ENCODE data around the gene PTGIR. TPM values are rescaled to one million over a fixed set of nuclear protein-coding genes. Genes with fewer than 3 reads are reported as not detected.

Gene PTGIR
- total RNA-seq, 4 donors from 2014 or later = 0.57 to 3.0 (median 1.1) TPM; not detected in 1

GRCh38 chr19:46573679-46574498, 51.0 kb downstream of the PTGIR start:
- Histone ChIP-seq H3K36me3 (no peaks in the 10 kb centered on the region), H3K27ac (no peak overlapping the region), H3K27me3 (no peaks in the 10 kb centered on the region), H3K4me3 (no peak overlapping the region), H3K4me1 (no peaks in the 10 kb centered on the region), H3K9me3 (no peaks in the 10 kb centered on the region)
- DNase-seq = no peak
- intact Hi-C loops (cut with DNase I) = no loop called here
- 69 to 74% methylated on average over 5 to 7 of the region's 8 CpGs for WGBS, 2 donors
- TF ChIP-seq CTCF (IDR thresholded peaks at IDR 0.05) = no peak
- no peak for TF ChIP-seq POLR2A (IDR thresholded peaks at IDR 0.05)

GRCh38 chr19:46571495-46571894, 53.4 kb downstream of the PTGIR start:
- Histone ChIP-seq H3K27ac (no peak overlapping the region), H3K4me1 (no peaks in the 10 kb centered on the region), H3K4me3 (no peak overlapping the region), H3K27me3 (no peaks in the 10 kb centered on the region), H3K9me3 (no peaks in the 10 kb centered on the region), H3K36me3 (no peaks in the 10 kb centered on the region)
- no peak for TF ChIP-seq CTCF (IDR thresholded peaks at IDR 0.05)
- TF ChIP-seq POLR2A (IDR thresholded peaks at IDR 0.05) = no peak
- 59 to 69% methylated on average over 5 of the region's 5 CpGs for WGBS, 2 donors
- no peak for DNase-seq
- intact Hi-C loops (cut with DNase I) = no loop called here

Other genes starting within 250 kb of the PTGIR start
- 1 to 10 TPM in 1 of 4 donors, under 1 TPM in 3; 0.53 to 1.7 (median 0.62) TPM for gene CCDC8, start 211.5 kb downstream of the PTGIR start, total RNA-seq
- not detected for gene PNMA8C, start 196.2 kb downstream of the PTGIR start, total RNA-seq
- under 1 TPM in 1 of 4 donors, not detected in 3; 0.38 TPM for gene PNMA8A, start 153.5 kb downstream of the PTGIR start, total RNA-seq
- gene PNMA8B, start 129.2 kb downstream of the PTGIR start, total RNA-seq = 1 to 10 TPM in 1 of 4 donors, under 1 TPM in 3; 0.13 to 1.1 (median 0.79) TPM
- 100 to 1,000 TPM in 1 of 4 donors, 10 to 100 TPM in 3; 61.9 to 147 (median 84.6) TPM for gene CALM3, start 23.8 kb downstream of the PTGIR start, total RNA-seq
- not detected for gene GNG8, start 11.1 kb upstream of the PTGIR start, total RNA-seq
- 1 to 10 TPM in 2 of 4 donors, under 1 TPM in 2; 0.22 to 5.7 (median 1.8) TPM for gene DACT3, start 36.1 kb upstream of the PTGIR start, total RNA-seq
- gene PRKD2, start 92.0 kb upstream of the PTGIR start, total RNA-seq = 10 to 100 TPM; 28.8 to 54.2 (median 31.8) TPM
- gene FKRP, start 121.0 kb upstream of the PTGIR start, total RNA-seq = 10 to 100 TPM in 1 of 4 donors, 1 to 10 TPM in 3; 5.6 to 12.6 (median 9.3) TPM
- 10 to 100 TPM; 60.1 to 86.4 (median 69.7) TPM for gene STRN4, start 121.4 kb upstream of the PTGIR start, total RNA-seq
- 100 to 1,000 TPM in 3 of 4 donors, 10 to 100 TPM in 1; 97.3 to 156 (median 114) TPM for gene SLC1A5, start 163.5 kb upstream of the PTGIR start, total RNA-seq
- gene AP2S1, start 225.8 kb upstream of the PTGIR start, total RNA-seq = 100 to 1,000 TPM in 3 of 4 donors, 10 to 100 TPM in 1; 83.0 to 230 (median 133) TPM
- 10 to 100 TPM; 28.6 to 41.6 (median 32.1) TPM for gene ARHGAP35, start 235.9 kb upstream of the PTGIR start, total RNA-seq